IMR-90 (cell line): ENCODE data around the gene ITIH2. TPM values are rescaled to one million over a fixed set of nuclear protein-coding genes. Genes with fewer than 3 reads are reported as not detected.

ENCODE experiments used
- ATAC-seq: fragments of 200-7000 bp; cut with Tn5 transposase; 2 replicates; pipeline ENCODE4 v1.9.1; 2020; ENCODE audit warnings: low read depth, mild to moderate bottlenecking, moderate library complexity
- BruUV-seq: library from RNA; stranded (reverse); fragments of 400-500 nt; replicated peaks from 2 replicates; lab custom pipeline; 2021; lab: Mats Ljungman, UMichigan
- CTCF ChIA-PET: fragments of 300-600 bp; formaldehyde crosslinking; extraction: SDS; loops from one replicate; lab custom pipeline; 2021; ENCODE audit warnings: antibody characterized with exemption; lab: Yijun Ruan, JAX
- POLR2A ChIA-PET: fragments of 300-600 bp; sonication (Branson Sonifier 250); formaldehyde crosslinking; loops from one replicate; lab custom pipeline; 2022; ENCODE audit warnings: antibody characterized with exemption; ENCODE audit not compliant: unreplicated experiment; lab: Charles Lee
- DNase-seq: peaks from one replicate; pipeline ENCODE4 v3.0.0; 2013
- H2AFZ ChIP-seq: replicated peaks from 2 replicates; pipeline ENCODE3; 2013; ENCODE audit warnings: low read length, mild to moderate bottlenecking; ENCODE audit not compliant: poor library complexity
- H2AK5ac ChIP-seq: 2 replicates; pipeline ENCODE4 v1.6.1; 2013; ENCODE audit warnings: low read depth, low read length, inconsistent platforms
- H2AK9ac ChIP-seq: replicated peaks from 2 replicates; pipeline ENCODE3; 2013; ENCODE audit warnings: mild to moderate bottlenecking, low read depth, low read length, moderate library complexity; ENCODE audit not compliant: poor library complexity
- H2BK120ac ChIP-seq: 2 replicates; pipeline ENCODE4 v1.6.1; 2013; ENCODE audit warnings: low read depth, low read length, inconsistent platforms
- H2BK15ac ChIP-seq: 3 replicates; pipeline ENCODE4 v1.6.1; 2013; ENCODE audit warnings: low read depth, low read length, inconsistent platforms
- H2BK20ac ChIP-seq: 2 replicates; pipeline ENCODE4 v1.6.1; 2013; ENCODE audit warnings: low read depth, mild to moderate bottlenecking, inconsistent platforms, low read length, moderate library complexity
- H2BK5ac ChIP-seq: 2 replicates; pipeline ENCODE4 v1.6.1; 2013; ENCODE audit warnings: mild to moderate bottlenecking, low read depth, low read length, inconsistent platforms; ENCODE audit not compliant: poor library complexity, severe bottlenecking
- H3K14ac ChIP-seq: replicated peaks from 2 replicates; pipeline ENCODE4 v1.6.1; 2013; ENCODE audit warnings: low read depth, low read length, inconsistent platforms
- H3K18ac ChIP-seq: 2 replicates; pipeline ENCODE4 v1.6.1; 2013; ENCODE audit warnings: low read depth, low read length, control low read depth
- H3K23ac ChIP-seq: 2 replicates; pipeline ENCODE4 v1.6.1; 2013; ENCODE audit warnings: low read depth, low read length, inconsistent platforms
- H3K27ac ChIP-seq: 2 replicates; pipeline ENCODE4 v1.5.1; 2013; ENCODE audit warnings: mild to moderate bottlenecking, control low read depth, low read length; ENCODE audit not compliant: insufficient read depth
- H3K27me3 ChIP-seq: 2 replicates; pipeline ENCODE4 v1.6.1; 2013; ENCODE audit warnings: low read length; ENCODE audit not compliant: control insufficient read depth, insufficient read depth
- H3K36me3 ChIP-seq: 2 replicates; pipeline ENCODE4 v1.6.1; 2013; ENCODE audit warnings: low read length, mixed read lengths; ENCODE audit not compliant: control insufficient read depth, insufficient read depth
- H3K4ac ChIP-seq: 2 replicates; pipeline ENCODE4 v1.6.1; 2013; ENCODE audit warnings: low read depth, low read length, inconsistent platforms
- H3K4me1 ChIP-seq: 2 replicates; pipeline ENCODE4 v1.6.1; 2013; ENCODE audit warnings: low read length, mixed read lengths; ENCODE audit not compliant: control insufficient read depth, insufficient read depth
- H3K4me2 ChIP-seq: 2 replicates; pipeline ENCODE4 v1.6.1; 2013; ENCODE audit warnings: low read depth, mild to moderate bottlenecking, control low read depth, low read length, moderate library complexity
- H3K4me3 ChIP-seq: 2 replicates; pipeline ENCODE4 v1.5.1; 2013; ENCODE audit warnings: low read depth, mild to moderate bottlenecking, control low read depth, low read length, moderate library complexity; ENCODE audit not compliant: insufficient read depth
- H3K56ac ChIP-seq: 2 replicates; pipeline ENCODE4 v1.6.1; 2013; ENCODE audit warnings: low read length, inconsistent platforms; ENCODE audit not compliant: insufficient read depth; ENCODE audit errors: extremely low read depth
- H3K79me1 ChIP-seq, 2 experiments: 2 replicates each; pipeline ENCODE4 v1.6.1; 2013; ENCODE audit warnings: low read length in 2 of 2, inconsistent platforms in 1 of 2, low read depth in 1 of 2
- H3K9ac ChIP-seq: 2 replicates; pipeline ENCODE4 v1.6.1; 2013; ENCODE audit warnings: low read depth, low read length, control low read depth
- H3K9me1 ChIP-seq: 2 replicates; pipeline ENCODE4 v1.6.1; 2013; ENCODE audit warnings: low read length, inconsistent platforms; ENCODE audit not compliant: insufficient read depth
- H3K9me3 ChIP-seq: 2 replicates; pipeline ENCODE4 v1.6.1; 2013; ENCODE audit warnings: low read length; ENCODE audit not compliant: control insufficient read depth, insufficient read depth
- H4K20me1 ChIP-seq: 2 replicates; pipeline ENCODE4 v1.6.1; 2013; ENCODE audit warnings: low read length, inconsistent platforms; ENCODE audit not compliant: insufficient read depth
- H4K5ac ChIP-seq: 2 replicates; pipeline ENCODE4 v1.6.1; 2013; ENCODE audit warnings: mild to moderate bottlenecking, low read depth, low read length, control low read depth
- H4K8ac ChIP-seq, 2 experiments: 2 replicates each; pipeline ENCODE4 v1.6.1; 2013; ENCODE audit warnings: low read depth in 2 of 2, low read length in 2 of 2, control low read depth in 1 of 2, inconsistent platforms in 1 of 2
- H4K91ac ChIP-seq: 2 replicates; pipeline ENCODE4 v1.6.1; 2013; ENCODE audit warnings: low read depth, low read length, inconsistent platforms; ENCODE audit not compliant: insufficient read depth
- BHLHE40 ChIP-seq: fragments of 150-350 bp; IDR thresholded peaks from 2 replicates; pipeline ENCODE4 v1.6.1; 2016; ENCODE audit warnings: mild to moderate bottlenecking, low read depth, low read length
- ELK1 ChIP-seq: fragments of 150-350 bp; IDR thresholded peaks from 2 replicates; pipeline ENCODE4 v1.6.1; 2016; ENCODE audit warnings: low read depth, mild to moderate bottlenecking, low read length, moderate library complexity, borderline replicate concordance
- MAFK ChIP-seq: IDR thresholded peaks from 2 replicates; pipeline ENCODE4 v1.6.1; 2012; ENCODE audit warnings: low read depth, low read length, improper control_type of control experiment
- MXI1 ChIP-seq: IDR thresholded peaks from 2 replicates; pipeline ENCODE4 v1.6.1; 2012; ENCODE audit warnings: low read depth, mild to moderate bottlenecking, low read length, moderate library complexity, borderline replicate concordance
- POLR2A ChIP-seq: IDR thresholded peaks from 2 replicates; pipeline ENCODE4 v1.6.1; 2012; ENCODE audit warnings: mild to moderate bottlenecking, low read depth, low read length
- SMC3 ChIP-seq: fragments of 150-350 bp; IDR thresholded peaks from 2 replicates; pipeline ENCODE4 v1.6.1; 2016; ENCODE audit warnings: low read depth, mild to moderate bottlenecking, antibody characterized with exemption, low read length, moderate library complexity
- USF2 ChIP-seq: fragments of 150-350 bp; IDR thresholded peaks from 2 replicates; pipeline ENCODE4 v1.6.1; 2017; ENCODE audit warnings: mild to moderate bottlenecking, antibody characterized with exemption, low read length, low read depth
- WGBS, 2 experiments: methylation state at CpG; one replicate each; pipeline versions ENCODE4 v1.1.5 to v1.1.7; 2013; ENCODE audit warnings: missing lambda C conversion rate in 2 of 2; ENCODE audit not compliant: insufficient read length in 1 of 2; ENCODE audit errors: extremely low coverage in 2 of 2; 5-methylcytosine and 5-hydroxymethylcytosine counted together
- dilution Hi-C: fragments of 300-500 bp; cut with HindIII; formaldehyde crosslinking; loops from one replicate; pipeline ENCODE4 v1.14.3; 2018; ENCODE audit warnings: low sequenced_read_pairs; ENCODE audit not compliant: unreplicated experiment
- in situ Hi-C: fragments of 300-500 bp; cut with MboI; formaldehyde crosslinking; loops from 3 replicates; pipeline ENCODE4 v1.14.3; 2019; ENCODE audit warnings: low sequenced_read_pairs, inconsistent platforms, mixed read lengths
- intact Hi-C: fragments of 100-400 bp; cut with micrococcal nuclease; formaldehyde crosslinking; loops from 2 replicates; pipeline ENCODE4 v1.10.0; 2022
- polyA plus RNA-seq, 3 experiments: library from polyadenylated mRNA; depleted of rRNA; stranded (reverse); fragments of >200 nt; gene quantifications; 2 replicates each; pipeline ENCODE4 v1.2.3, GENCODE V29; 2012; ENCODE audit warnings: low replicate concordance in 1 of 3
- total RNA-seq: library from RNA; depleted of rRNA; stranded (reverse); fragments of >200 nt; gene quantifications from 2 replicates; pipeline ENCODE4 v1.2.3, GENCODE V29; 2012

Gene ITIH2
- total and polyA plus RNA-seq, 2 of the 4 experiments (the other 2 are of a cell fraction) = not detected

- no peaks in the 10 kb centered on the region for H3K4me1 ChIP-seq
- H4K20me1 ChIP-seq = no peaks in the 10 kb centered on the region
- ChIA-PET CTCF (interaction anchor here (0.6 to 0.7 kb wide), 3 partner anchors 140 to 412 kb away, joined by 3 to 4 read pairs (median 3); no protein-coding TSS in a partner anchor), POLR2A (no interaction called here)
- intact Hi-C loops = no loop called here
- H3K4ac ChIP-seq = no peak overlapping the region
- no peak overlapping the region for H3K14ac ChIP-seq
- H2BK15ac ChIP-seq = no peak overlapping the region
- ATAC-seq = no peak
- peaks cover 25% of the 10 kb centered on the region for H3K27me3 ChIP-seq
- H3K36me3 ChIP-seq = no peaks in the 10 kb centered on the region
- no peak overlapping the region for H3K4me3 ChIP-seq
- no peaks in the 10 kb centered on the region for H3K9me3 ChIP-seq
- no peak overlapping the region for H3K18ac ChIP-seq
- H2BK20ac ChIP-seq = no peak overlapping the region
- no peak overlapping the region for H3K9ac ChIP-seq
- dilution Hi-C loops = no loop called here
- no peak overlapping the region for H2AFZ ChIP-seq
- H3K79me1 ChIP-seq = no peaks in the 10 kb centered on the region
- H3K56ac ChIP-seq = no peak overlapping the region
- H3K9me1 ChIP-seq = no peaks in the 10 kb centered on the region
- TF ChIP-seq SMC3 (no peak), BHLHE40 (no peak), ELK1 (no peak), MAFK (no peak), USF2 (no peak), MXI1 (no peak), POLR2A (no peak)
- H2BK120ac ChIP-seq = no peak overlapping the region
- in situ Hi-C loops = no loop called here
- DNase-seq = no peak
- H2BK5ac ChIP-seq = no peak overlapping the region
- no peak overlapping the region for H3K23ac ChIP-seq
- no peak overlapping the region for H2AK9ac ChIP-seq
- H4K5ac ChIP-seq = no peak overlapping the region
- no peak overlapping the region for H4K91ac ChIP-seq
- H3K4me2 ChIP-seq = no peak overlapping the region; the same call in 1 of the 2 replicates
- no CpG with 5 or more reads among the region's 6 CpGs for WGBS, 2 experiments
- BruUV-seq = no TSS peak
- H2AK5ac ChIP-seq = no peak overlapping the region
- no peak overlapping the region for H4K8ac ChIP-seq
- no peak overlapping the region for H3K27ac ChIP-seq
Observed at GRCh38 chr10:7665767-7666166, 37.3 kb upstream of the ITIH2 start.
